K562 (cell line): Measurements from ENCODE around the gene PRDM16. TPM values are rescaled to one million over a fixed set of nuclear protein-coding genes. Genes with fewer than 3 reads are reported as not detected.

Experiments used
- ATAC-seq: fragments of 200-7000 bp; cut with Tn5 transposase; 3 replicates; pipeline ENCODE4 v1.9.1; 2020; ENCODE audit warnings: moderate library complexity
- BruUV-seq: library from RNA; stranded (reverse); fragments of 400-500 nt; replicated peaks from 2 replicates; lab custom pipeline; 2021; lab: Mats Ljungman, UMichigan
- CTCF ChIA-PET: fragments of 300-600 bp; formaldehyde crosslinking; extraction: SDS; loops from one replicate; lab custom pipeline; 2021; ENCODE audit warnings: low intra/inter-chr PET ratio; lab: Yijun Ruan, JAX
- POLR2A ChIA-PET: fragments of 300-600, 350-650 bp; sonication (Branson Sonifier 250); formaldehyde crosslinking; extraction: SDS; loops from one replicate; lab custom pipeline; 2021; ENCODE audit warnings: antibody characterized with exemption, inconsistent platforms; lab: Yijun Ruan, JAX
- DNase-seq, 4 experiments: peaks; one replicate each; pipeline versions ENCODE4 v3.0.0 to v3.0.0-alpha.2; 2011 to 2018; ENCODE audit warnings: low spot score in 3 of 4, mixed read lengths in 3 of 4; ENCODE audit errors: extremely low read depth in 1 of 4
- FAIRE-seq: peaks from 2 replicates; lab custom pipeline; 2011; peaks lifted over from hg19 to GRCh38; lab: Jason Lieb, UNC
- H2AFZ ChIP-seq: 2 replicates; pipeline ENCODE4 v1.6.0; 2011; ENCODE audit warnings: low read depth, low read length, control low read depth, inconsistent platforms
- H3K27ac ChIP-seq: fragments of 200-600 bp; 3 replicates; pipeline ENCODE4 v1.8.0; 2011; ENCODE audit warnings: low read depth, mild to moderate bottlenecking, control low read depth, inconsistent platforms, low read length, moderate library complexity, mixed read lengths; ENCODE audit errors: extremely low read depth
- H3K27me3 ChIP-seq, 2 experiments: fragments of 300-600 bp in 1 of 2; 2 replicates in 1 of 2; 3 replicates in 1 of 2; pipeline versions ENCODE4 v1.6.0 to v1.8.0; 2011; ENCODE audit warnings: inconsistent platforms in 2 of 2, low read length in 2 of 2, mild to moderate bottlenecking in 1 of 2, mixed read lengths in 1 of 2, moderate library complexity in 1 of 2; ENCODE audit not compliant: control insufficient read depth in 2 of 2, insufficient read depth in 2 of 2
- H3K36me3 ChIP-seq: fragments of 300-600 bp; 3 replicates; pipeline ENCODE4 v1.8.0; 2011; ENCODE audit warnings: mild to moderate bottlenecking, low read length, inconsistent platforms; ENCODE audit not compliant: control insufficient read depth, insufficient read depth
- H3K4me1 ChIP-seq, 2 experiments: fragments of 200-600 bp in 1 of 2; replicated peaks in 1 of 2; 2 replicates in 1 of 2; 3 replicates in 1 of 2; pipeline versions ENCODE4 v1.5.1 to v1.8.0; 2011; ENCODE audit warnings: inconsistent platforms in 2 of 2, low read length in 2 of 2, mild to moderate bottlenecking in 1 of 2, mixed read lengths in 1 of 2, moderate library complexity in 1 of 2; ENCODE audit not compliant: control insufficient read depth in 2 of 2, insufficient read depth in 2 of 2
- H3K4me2 ChIP-seq: 2 replicates; pipeline ENCODE4 v1.6.1; 2011; ENCODE audit warnings: low read length, control low read depth, inconsistent platforms, mixed read lengths; ENCODE audit not compliant: insufficient read depth
- H3K4me3 ChIP-seq: fragments of 200-600 bp; sonication (generic), shearing (Covaris generic); 2 replicates; pipeline ENCODE4 v1.5.1; 2016; ENCODE audit warnings: control low read depth, inconsistent platforms
- H3K79me2 ChIP-seq: fragments of 200-600 bp; 3 replicates; pipeline ENCODE4 v1.8.0; 2011; ENCODE audit warnings: low read length, inconsistent platforms; ENCODE audit not compliant: control insufficient read depth, insufficient read depth
- H3K9ac ChIP-seq, 2 experiments: 2 replicates each; pipeline versions ENCODE4 v1.6.0 to v1.6.1; 2011; ENCODE audit warnings: low read depth in 2 of 2, low read length in 2 of 2, control low read depth in 1 of 2, inconsistent platforms in 1 of 2, mild to moderate bottlenecking in 1 of 2, mixed read lengths in 1 of 2; ENCODE audit not compliant: insufficient read depth in 1 of 2
- H3K9me1 ChIP-seq: one replicate; pipeline ENCODE4 v1.6.0; 2011; ENCODE audit warnings: inconsistent platforms, mild to moderate bottlenecking, low read length, moderate library complexity; ENCODE audit not compliant: control insufficient read depth, insufficient read depth
- H3K9me3 ChIP-seq: replicated peaks from 2 replicates; pipeline ENCODE4 v1.5.1; 2011; ENCODE audit warnings: low read depth, low read length, inconsistent platforms; ENCODE audit not compliant: control insufficient read depth, insufficient read depth
- H4K20me1 ChIP-seq: replicated peaks from 2 replicates; pipeline ENCODE4 v1.6.1; 2011; ENCODE audit warnings: low read length, inconsistent platforms, mixed read lengths; ENCODE audit not compliant: control insufficient read depth, insufficient read depth
- CLOCK ChIP-seq: fragments of 250-450 bp; sonication (Bioruptor Pico); IDR thresholded peaks from 2 replicates; pipeline ENCODE4 v1.4.0; 2020; ENCODE audit warnings: mild to moderate bottlenecking, moderate library complexity, borderline replicate concordance
- ELF1 ChIP-seq: fragments of 200-800 bp; sonication (Bioruptor generic); IDR thresholded peaks from 2 replicates; pipeline ENCODE4 v1.6.1; 2016; ENCODE audit warnings: missing genetic modification characterization, missing compliant biosample characterization
- FOXM1 ChIP-seq, 2 experiments: fragments of 450-650 bp in 1 of 2; sonication (generic) in 1 of 2; formaldehyde crosslinking in 1 of 2; IDR thresholded peaks; 2 replicates each; pipeline versions ENCODE4 v1.6.1 to v1.9.0; 2017 to 2022; ENCODE audit warnings: low read depth in 2 of 2, mild to moderate bottlenecking in 2 of 2, missing genetic modification reagents in 1 of 2, moderate library complexity in 1 of 2
- MLX ChIP-seq, 2 experiments: fragments of 450-650 bp in 1 of 2; sonication (generic) in 1 of 2; formaldehyde crosslinking; conservative IDR thresholded peaks; 2 replicates each; pipeline versions ENCODE4 v1.4.0 to v1.8.1; 2020 to 2022; ENCODE audit warnings: mild to moderate bottlenecking in 1 of 2, missing genetic modification reagents in 1 of 2
- NELFE ChIP-seq: IDR thresholded peaks from 2 replicates; pipeline ENCODE4 v1.6.1; 2011; ENCODE audit warnings: mild to moderate bottlenecking; ENCODE audit not compliant: insufficient read depth, insufficient read length
- NRF1 ChIP-seq, 2 experiments: fragments of 450-650 bp; IDR thresholded peaks in 1 of 2; conservative IDR thresholded peaks in 1 of 2; 2 replicates each; pipeline ENCODE4 v1.6.1; 2014; ENCODE audit warnings: mild to moderate bottlenecking in 2 of 2
- SAFB ChIP-seq: fragments of 200-400 bp; formaldehyde crosslinking; IDR thresholded peaks from 2 replicates; pipeline ENCODE4 v1.6.1; 2017; ENCODE audit warnings: low read depth, low read length, borderline replicate concordance
- TCF15 ChIP-seq: fragments of 250-450 bp; sonication (Bioruptor Pico); IDR thresholded peaks from 2 replicates; pipeline ENCODE4 v1.8.0; 2022; ENCODE audit warnings: moderate library complexity, mild to moderate bottlenecking, inconsistent platforms
- ZFX ChIP-seq: sonication (generic); formaldehyde crosslinking; IDR thresholded peaks from 2 replicates; pipeline ENCODE4 v1.8.0; 2022; ENCODE audit warnings: mild to moderate bottlenecking, missing genetic modification reagents, moderate library complexity
- ZNF592 ChIP-seq: fragments of 450-650 bp; IDR thresholded peaks from 2 replicates; pipeline ENCODE4 v1.6.1; 2017; ENCODE audit warnings: antibody characterized with exemption, mild to moderate bottlenecking
- ZNF76 ChIP-seq: fragments of 250-450 bp; sonication (Bioruptor Pico); IDR thresholded peaks from 2 replicates; pipeline ENCODE4 v1.4.0; 2020; ENCODE audit warnings: mild to moderate bottlenecking, moderate library complexity, borderline replicate concordance
- WGBS: fragments of 100-300 bp; shearing (Covaris generic); methylation state at CpG from one replicate; pipeline ENCODE4 v1.1.6; 2016; ENCODE audit warnings: low coverage, mixed read lengths; ENCODE audit not compliant: insufficient coverage; ENCODE audit errors: missing lambda C conversion rate; 5-methylcytosine and 5-hydroxymethylcytosine counted together
- in situ Hi-C: fragments of 300-500 bp; cut with MboI; formaldehyde crosslinking; loops from 4 replicates; pipeline ENCODE4 v1.15.0; 2018; ENCODE audit warnings: inconsistent platforms, mixed read lengths
- intact Hi-C: fragments of 100-400 bp; cut with micrococcal nuclease; formaldehyde crosslinking; loops from 2 replicates; pipeline ENCODE4 v1.14.2; 2022
- polyA plus RNA-seq, 8 experiments: library from polyadenylated mRNA; depleted of rRNA in 4 of 8; stranded (reverse) in 5 of 8; unstranded in 3 of 8; fragments of >200 nt; fragmentation: Nextera tagmentation in 2 of 8; fragmentation: Illumina TruSeq in 1 of 8; extraction: Ambion mirVana in 2 of 8; extraction: Trizol in 1 of 8; gene quantifications; 2 replicates each; pipeline versions ENCODE4 v1.2.1 to v1.2.3, GENCODE V29; 2011 to 2014; ENCODE audit warnings: inconsistent platforms in 1 of 8, missing spikeins in 1 of 8
- total RNA-seq, 7 experiments: library from RNA; depleted of rRNA in 6 of 7; stranded (reverse); fragments of >200 nt in 6 of 7; fragmentation: Illumina TruSeq in 2 of 7; extraction: Trizol in 2 of 7; gene quantifications; 2 replicates each; pipeline versions ENCODE4 v1.2.1 to v1.2.3, GENCODE V29; 2011 to 2021; ENCODE audit warnings: low replicate concordance in 1 of 7

PRDM16 gene
- total and polyA plus RNA-seq, 9 of the 15 experiments (the other 6 are each of a cell fraction or from before 2014, with no cell fraction given): 0.10 to 0.27 TPM; not detected in 7

- TF ChIP-seq ZNF592 (no peak), FOXM1 (IDR thresholded peaks at IDR 0.05; ENCODE audit: low read depth) (no peak), FOXM1 (CRISPR knock-in tag; IDR thresholded peaks at IDR 0.05; ENCODE audit: low read depth) (no peak), NELFE (no peak), ZNF76 (CRISPR knock-in tag) (no peak)
Observed at GRCh38 chr1:3352952-3353331, 283.9 kb downstream of the PRDM16 start (continued).

GRCh38 chr1:3353876-3354275, 284.9 kb downstream of the PRDM16 start:
- Histone ChIP-seq H3K36me3 (no peaks in the 10 kb centered on the region), H3K9ac (no peak overlapping the region), H3K27ac (no peak overlapping the region), H4K20me1 (peaks cover 2% of the 10 kb centered on the region), H3K27me3 (peaks cover 21 to 56% of the 10 kb centered on the region in 2 experiments), H3K4me2 (no peak overlapping the region), H2AFZ (no peak overlapping the region), H3K79me2 (no peaks in the 10 kb centered on the region), H3K4me1 (peaks cover 6 to 16% of the 10 kb centered on the region in 2 experiments; a peak in 2 of 5 replicates), H3K4me3 (no peak overlapping the region), H3K9me1 (no peaks in the 10 kb centered on the region), H3K9me3 (no peaks in the 10 kb centered on the region)
- ChIA-PET POLR2A (no interaction called here), CTCF (no interaction called here)
- FAIRE-seq (no peak), ATAC-seq (no peak), DNase-seq (no peak)
- in situ Hi-C loops: no loop called here
- 0% methylated on average over 8 of the region's 8 CpGs for WGBS
- no TSS peak for BruUV-seq
- intact Hi-C loops: no loop called here
- TF ChIP-seq CLOCK (CRISPR knock-in tag) (no peak), SAFB (no peak), ZFX (CRISPR knock-in tag) (no peak), MLX (CRISPR knock-in tag; conservative IDR thresholded peaks at IDR 0.05) (no peak), TCF15 (CRISPR knock-in tag) (no peak), NRF1 (conservative IDR thresholded peaks at IDR 0.05 in 1 of 2, IDR thresholded peaks at IDR 0.05 in 1 of 2) (no peak), ELF1 (no peak)
